ENCODE measurements around the gene SAC3D1. TPM values are rescaled to one million over a fixed set of nuclear protein-coding genes. Genes with fewer than 3 reads are reported as not detected.

Gene SAC3D1
- total RNA-seq, 1 donor, result 10.4 TPM

DNA sequence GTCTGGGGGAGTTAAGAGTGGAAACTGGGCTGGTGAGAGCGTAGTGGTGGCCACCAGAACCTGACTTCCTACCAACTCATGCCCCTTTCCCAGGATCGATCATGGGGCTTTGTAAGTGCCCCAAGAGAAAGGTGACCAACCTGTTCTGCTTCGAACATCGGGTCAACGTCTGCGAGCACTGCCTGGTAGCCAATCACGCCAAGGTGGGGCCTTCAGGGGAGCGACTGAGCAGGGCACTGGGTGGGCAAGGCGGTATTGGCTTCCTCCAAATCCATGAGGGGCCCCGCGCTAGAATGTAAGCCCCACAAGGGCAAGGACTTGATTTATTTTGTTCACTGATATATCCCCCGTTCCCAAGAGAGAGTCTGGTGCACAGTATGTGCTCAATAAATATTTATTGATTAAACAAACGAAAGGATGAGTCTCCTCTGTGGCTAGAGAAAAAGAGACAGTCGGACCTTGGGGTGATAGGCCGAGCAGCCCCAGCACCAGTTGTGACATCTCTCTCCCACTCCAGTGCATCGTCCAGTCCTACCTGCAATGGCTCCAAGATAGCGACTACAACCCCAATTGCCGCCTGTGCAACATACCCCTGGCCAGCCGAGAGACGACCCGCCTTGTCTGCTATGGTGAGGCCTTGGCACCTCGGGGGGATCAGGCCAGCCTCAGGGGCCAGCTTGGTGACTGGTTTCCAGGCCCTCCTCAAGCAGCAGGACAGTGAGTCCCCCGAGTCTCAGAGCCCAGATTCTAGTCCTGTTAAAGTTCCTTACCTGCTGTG lies 43.8 kb downstream of the SAC3D1 start:
- DNase-seq (ENCODE audit: low read depth), result no peak
- TF ChIP-seq, protein P1, sequence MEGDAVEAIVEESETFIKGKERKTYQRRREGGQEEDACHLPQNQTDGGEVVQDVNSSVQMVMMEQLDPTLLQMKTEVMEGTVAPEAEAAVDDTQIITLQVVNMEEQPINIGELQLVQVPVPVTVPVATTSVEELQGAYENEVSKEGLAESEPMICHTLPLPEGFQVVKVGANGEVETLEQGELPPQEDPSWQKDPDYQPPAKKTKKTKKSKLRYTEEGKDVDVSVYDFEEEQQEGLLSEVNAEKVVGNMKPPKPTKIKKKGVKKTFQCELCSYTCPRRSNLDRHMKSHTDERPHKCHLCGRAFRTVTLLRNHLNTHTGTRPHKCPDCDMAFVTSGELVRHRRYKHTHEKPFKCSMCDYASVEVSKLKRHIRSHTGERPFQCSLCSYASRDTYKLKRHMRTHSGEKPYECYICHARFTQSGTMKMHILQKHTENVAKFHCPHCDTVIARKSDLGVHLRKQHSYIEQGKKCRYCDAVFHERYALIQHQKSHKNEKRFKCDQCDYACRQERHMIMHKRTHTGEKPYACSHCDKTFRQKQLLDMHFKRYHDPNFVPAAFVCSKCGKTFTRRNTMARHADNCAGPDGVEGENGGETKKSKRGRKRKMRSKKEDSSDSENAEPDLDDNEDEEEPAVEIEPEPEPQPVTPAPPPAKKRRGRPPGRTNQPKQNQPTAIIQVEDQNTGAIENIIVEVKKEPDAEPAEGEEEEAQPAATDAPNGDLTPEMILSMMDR (IDR thresholded peaks at IDR 0.05; ENCODE audit: insufficient read depth, low read depth, low read length), result no peak
- peak overlapping the region; percentile 83 for H3K4me3 ChIP-seq (ENCODE audit: low read depth, low read length)

DNA sequence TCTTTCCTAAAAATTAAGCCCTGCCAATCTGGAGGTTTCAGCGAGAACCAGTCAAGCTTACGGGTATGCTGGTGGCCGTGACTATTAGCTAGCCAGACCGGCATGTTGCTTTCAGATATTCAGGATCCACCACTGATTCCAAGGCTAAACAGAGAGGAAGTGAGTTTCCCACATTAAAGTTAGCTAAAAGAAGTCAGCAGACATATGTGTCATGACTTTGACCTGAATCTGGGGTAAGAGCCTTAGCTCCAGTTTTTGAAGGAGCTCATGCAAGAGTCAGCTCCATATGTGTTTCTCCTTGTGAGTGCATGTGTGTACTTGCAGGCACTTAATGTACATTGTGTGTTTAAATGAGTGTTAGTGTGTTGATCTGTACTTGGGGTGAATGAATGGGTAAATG lies 44.4 kb downstream of the SAC3D1 start:
- TF ChIP-seq, protein P1 (IDR thresholded peaks at IDR 0.05; ENCODE audit: insufficient read depth, low read depth, low read length), result no peak
- no peak overlapping the region for H3K4me3 ChIP-seq (ENCODE audit: low read depth, low read length)
- DNase-seq (ENCODE audit: low read depth), result no peak

DNA sequence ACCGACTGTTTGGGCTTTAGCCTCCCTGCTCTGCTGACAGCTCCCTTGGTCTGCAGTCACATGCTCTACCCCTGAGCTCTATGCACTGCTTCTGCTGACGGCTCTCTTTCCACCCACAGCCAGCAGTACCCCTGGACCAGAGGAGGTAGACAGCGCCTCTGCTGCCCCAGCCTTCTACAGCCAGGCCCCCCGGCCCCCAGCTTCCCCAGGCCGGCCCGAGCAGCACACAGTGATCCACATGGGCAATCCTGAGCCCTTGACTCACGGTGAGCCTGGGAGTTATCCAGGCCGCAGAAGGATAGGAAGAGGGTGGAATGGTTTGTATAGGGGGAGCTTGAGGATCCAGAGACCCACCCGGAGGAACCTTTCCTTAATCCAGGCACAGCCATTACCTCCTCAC lies 45.8 kb downstream of the SAC3D1 start:
- H3K4me3 ChIP-seq (ENCODE audit: low read depth, low read length), result no peak overlapping the region
- DNase-seq (ENCODE audit: low read depth), result no peak
- TF ChIP-seq, protein P1 (IDR thresholded peaks at IDR 0.05; ENCODE audit: insufficient read depth, low read depth, low read length), result no peak

DNA sequence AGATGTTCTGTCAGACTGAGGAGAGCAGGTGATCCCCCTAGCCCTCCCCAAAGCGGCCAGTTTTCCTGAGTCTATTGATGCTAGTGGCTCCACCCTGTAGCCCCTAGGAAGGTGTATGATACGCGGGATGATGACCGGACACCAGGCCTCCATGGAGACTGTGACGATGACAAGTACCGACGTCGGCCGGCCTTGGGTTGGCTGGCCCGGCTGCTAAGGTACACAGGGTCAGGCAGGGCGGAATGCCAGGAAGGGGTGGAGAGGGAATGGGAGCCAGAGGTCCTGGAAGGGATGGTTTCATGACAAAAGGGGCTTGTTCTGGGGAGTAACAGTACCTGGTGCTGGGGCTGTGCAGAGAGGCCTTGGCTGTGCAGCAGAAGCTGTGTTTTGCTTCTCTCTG lies 46.2 kb downstream of the SAC3D1 start:
- H3K4me3 ChIP-seq (ENCODE audit: low read depth, low read length), result no peak overlapping the region
- no peak for DNase-seq (ENCODE audit: low read depth)
- TF ChIP-seq, protein P1 (IDR thresholded peaks at IDR 0.05; ENCODE audit: insufficient read depth, low read depth, low read length), result no peak

DNA sequence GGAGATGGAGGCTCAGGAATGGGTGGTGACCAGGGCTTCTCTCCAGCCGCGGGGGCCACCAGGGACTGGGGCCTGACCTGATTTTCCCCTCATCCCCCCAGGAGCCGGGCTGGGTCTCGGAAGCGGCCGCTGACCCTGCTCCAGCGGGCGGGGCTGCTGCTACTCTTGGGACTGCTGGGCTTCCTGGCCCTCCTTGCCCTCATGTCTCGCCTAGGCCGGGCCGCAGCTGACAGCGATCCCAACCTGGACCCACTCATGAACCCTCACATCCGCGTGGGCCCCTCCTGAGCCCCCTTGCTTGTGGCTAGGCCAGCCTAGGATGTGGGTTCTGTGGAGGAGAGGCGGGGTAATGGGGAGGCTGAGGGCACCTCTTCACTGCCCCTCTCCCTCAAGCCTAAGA lies 46.8 kb downstream of the SAC3D1 start:
- TF ChIP-seq, protein P1 (IDR thresholded peaks at IDR 0.05; ENCODE audit: insufficient read depth, low read depth, low read length), result no peak
- no peak for DNase-seq (ENCODE audit: low read depth)

DNA sequence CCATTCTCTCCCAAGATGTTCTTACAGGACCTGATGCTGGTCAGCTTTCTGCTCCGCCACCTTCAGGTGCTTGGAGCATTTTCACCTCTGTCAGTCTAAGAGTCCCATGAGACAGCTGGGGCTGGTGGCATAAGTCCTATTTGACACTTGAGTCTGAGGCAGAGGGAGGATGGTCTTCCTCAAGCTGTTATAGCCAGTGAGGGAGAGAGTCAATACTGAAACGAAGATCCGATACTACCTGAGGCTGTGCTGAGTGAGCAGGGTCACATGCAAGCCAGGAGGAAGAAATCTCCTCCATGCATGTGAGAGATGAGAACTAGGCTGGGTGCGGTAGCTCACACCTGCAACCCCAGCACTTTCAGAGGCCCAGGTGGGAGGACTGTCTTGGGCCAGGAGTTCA lies 48.6 kb downstream of the SAC3D1 start:
- H3K4me3 ChIP-seq (ENCODE audit: low read depth, low read length), result no peak overlapping the region
- TF ChIP-seq, protein P1 (IDR thresholded peaks at IDR 0.05; ENCODE audit: insufficient read depth, low read depth, low read length), result no peak
- no peak for DNase-seq (ENCODE audit: low read depth)

More for the DNA sequence above, 46.8 kb downstream of the SAC3D1 start:
- H3K4me3 ChIP-seq (ENCODE audit: low read depth, low read length), result no peak overlapping the region

DNA sequence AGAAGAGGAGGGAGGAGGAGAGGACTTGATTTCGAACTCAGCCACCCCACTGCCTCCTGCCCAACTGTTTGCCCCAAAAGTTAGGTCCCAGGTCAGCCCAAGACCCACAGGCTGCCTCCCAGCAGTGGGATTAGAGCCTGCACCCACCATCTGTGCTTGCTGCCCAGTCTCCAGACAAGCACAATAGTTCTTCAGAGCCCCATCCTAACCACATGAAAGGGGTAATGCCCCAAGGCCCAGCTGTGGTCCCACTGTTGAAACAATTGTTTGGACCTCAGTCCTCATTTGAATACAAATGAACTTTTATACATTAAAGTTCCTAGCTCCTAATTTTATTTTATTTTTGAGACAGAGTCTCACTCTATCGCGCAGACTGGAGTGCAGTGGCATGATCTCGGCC lies 49.6 kb downstream of the SAC3D1 start:
- no peak for DNase-seq (ENCODE audit: low read depth)
- TF ChIP-seq, protein P1 (IDR thresholded peaks at IDR 0.05; ENCODE audit: insufficient read depth, low read depth, low read length), result no peak

More for the DNA sequence above, 49.6 kb downstream of the SAC3D1 start:
- no peak overlapping the region for H3K4me3 ChIP-seq (ENCODE audit: low read depth, low read length)

All from fibroblast of villous mesenchyme (primary cell).